Stimulated activated CD8-positive, alpha-beta memory T cell treated with anti-CD3 and anti-CD28 coated beads, Interleukin-4, amount 100 ng/mL, for 4 hours (primary cell): ENCODE results near the gene CCL2.

Experiments
- DNase-seq, 2 donors: peaks; one replicate each; pipeline ENCODE4 v3.0.0-alpha.2; 2020; ENCODE audit warnings: low read depth in 2 of 2, low spot score in 1 of 2

The CCL2 gene

DNA sequence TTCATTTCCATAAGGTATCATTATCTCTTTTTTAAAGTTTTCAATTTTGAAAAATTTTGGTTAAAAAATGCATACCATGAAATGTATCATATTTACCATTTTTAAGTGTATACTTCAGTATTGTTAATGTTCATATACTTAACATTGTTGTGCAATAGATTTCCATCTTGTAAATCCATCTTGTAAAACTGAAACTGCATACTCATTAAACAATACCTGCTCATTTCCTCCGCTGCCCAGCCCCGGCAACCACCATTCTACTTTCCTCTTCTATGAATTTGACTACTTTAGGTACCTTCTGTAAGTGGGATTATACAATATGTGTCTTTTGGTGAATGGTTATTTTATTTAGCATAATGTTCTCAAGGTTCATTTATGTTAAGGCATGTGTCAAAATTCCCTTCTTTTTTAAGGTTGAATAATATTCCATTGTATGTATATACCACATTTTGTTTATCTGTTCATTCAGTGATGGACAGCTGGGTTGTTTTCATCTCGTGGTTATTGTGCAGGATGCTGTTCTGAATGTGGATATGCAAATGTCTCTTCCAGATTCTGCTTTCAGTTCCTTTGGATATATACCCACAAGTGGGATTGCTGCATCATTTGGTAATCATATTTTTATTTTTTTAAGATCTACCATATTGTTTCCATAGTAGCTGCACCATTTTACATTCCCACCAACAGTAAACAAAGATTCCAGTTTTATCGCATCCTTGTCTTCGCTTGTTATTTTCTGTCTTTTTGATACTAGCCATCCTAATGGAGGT is 6.7 kb downstream of the CCL2 start:
- DNase-seq: no peak

DNA sequence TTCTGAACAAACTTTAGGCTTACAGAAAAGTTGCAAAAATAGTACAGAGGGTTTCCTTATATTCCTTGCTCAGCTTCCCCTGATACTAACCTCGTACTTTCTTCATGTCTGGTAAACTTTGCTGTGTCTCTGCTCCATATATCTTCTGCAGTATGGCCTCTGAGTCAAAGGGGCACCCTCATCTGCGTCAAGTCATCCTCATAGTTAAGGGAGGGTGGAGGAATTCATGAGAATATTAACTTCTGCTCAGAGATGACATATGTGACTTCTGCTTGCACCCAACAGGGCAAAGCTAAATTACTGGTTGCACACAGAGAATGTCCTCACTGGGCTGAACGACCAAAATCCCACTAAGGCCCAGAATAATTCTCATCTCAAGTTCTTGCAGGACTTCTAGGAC is 10.6 kb downstream of the CCL2 start:
- DNase-seq: no peak

GRCh38 chr17:34269969-34270368 is 14.9 kb downstream of the CCL2 start, which contains the start of gene CCL7:
CCL7 (plus strand) TSS chr17:34270221; CDS start chr17:34270291, 70 bp downstream.
- no peak for DNase-seq

GRCh38 chr17:34275881-34276280 is 20.8 kb downstream of the CCL2 start:
- no peak for DNase-seq

DNA sequence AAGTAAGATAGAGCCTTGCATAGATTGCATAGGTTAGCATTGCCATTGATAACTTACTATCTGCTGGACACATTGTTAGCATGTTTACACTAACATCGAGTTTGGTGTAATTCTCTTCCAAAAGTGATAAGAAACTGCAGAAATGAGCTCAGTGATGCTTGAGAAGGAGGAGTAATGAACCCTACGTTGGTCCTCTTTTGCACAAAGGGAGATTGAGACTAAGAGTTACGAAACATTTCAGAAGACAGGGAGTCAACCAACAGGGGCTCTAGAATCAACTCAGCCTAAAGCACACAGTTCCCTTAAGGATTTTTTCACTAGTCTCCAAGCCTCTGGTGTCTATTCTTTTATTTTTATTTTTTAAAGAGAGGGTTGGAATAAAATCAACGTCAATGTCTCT is 21.7 kb downstream of the CCL2 start:
- no peak for DNase-seq

DNA sequence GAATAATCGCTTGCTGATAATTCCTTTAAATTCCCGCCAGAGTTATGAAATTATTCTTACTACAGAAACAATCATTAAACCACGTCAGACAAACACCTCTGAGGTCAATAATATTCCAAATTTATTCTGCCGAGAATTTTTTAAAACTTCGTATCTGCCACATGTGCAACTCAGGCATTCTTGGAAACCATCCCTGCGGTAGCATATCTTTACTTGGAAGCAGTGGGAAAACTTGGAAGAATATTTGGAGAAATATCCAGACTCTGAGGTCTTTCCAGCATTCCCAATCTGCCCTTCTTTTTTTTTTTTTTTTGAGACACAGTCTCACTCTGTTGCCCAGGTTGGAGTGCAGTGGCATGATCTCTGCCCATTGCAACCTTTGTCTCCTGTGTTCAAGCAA is 28.5 kb downstream of the CCL2 start:
- no peak for DNase-seq

DNA sequence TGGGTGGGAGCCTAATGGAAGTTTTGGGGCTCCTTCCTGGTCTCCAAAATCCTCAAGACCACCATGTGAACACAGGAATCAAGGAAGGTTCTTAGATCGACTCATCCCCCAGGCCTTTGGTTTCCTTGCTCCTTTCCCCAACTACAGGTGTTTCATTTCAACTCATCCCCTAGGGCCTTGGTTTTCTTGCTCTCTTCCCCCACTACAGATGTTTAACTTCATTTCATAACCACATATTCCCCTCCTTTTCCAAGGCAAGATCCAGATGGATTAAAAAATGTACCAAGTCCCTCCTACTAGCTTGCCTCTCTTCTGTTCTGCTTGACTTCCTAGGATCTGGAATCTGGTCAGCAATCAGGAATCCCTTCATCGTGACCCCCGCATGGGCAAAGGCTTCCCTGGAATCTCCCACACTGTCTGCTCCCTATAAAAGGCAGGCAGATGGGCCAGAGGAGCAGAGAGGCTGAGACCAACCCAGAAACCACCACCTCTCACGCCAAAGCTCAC is 30.3 kb downstream of the CCL2 start, which contains the start of gene CCL11:
Gene CCL11 (plus strand): TSS at position 457 of the 507 bp plus-strand sequence. CDS start 67 bp downstream, outside the sequence.
- no peak for DNase-seq

GRCh38 chr17:34287875-34288274 is 32.8 kb downstream of the CCL2 start:
- no peak for DNase-seq

DNA sequence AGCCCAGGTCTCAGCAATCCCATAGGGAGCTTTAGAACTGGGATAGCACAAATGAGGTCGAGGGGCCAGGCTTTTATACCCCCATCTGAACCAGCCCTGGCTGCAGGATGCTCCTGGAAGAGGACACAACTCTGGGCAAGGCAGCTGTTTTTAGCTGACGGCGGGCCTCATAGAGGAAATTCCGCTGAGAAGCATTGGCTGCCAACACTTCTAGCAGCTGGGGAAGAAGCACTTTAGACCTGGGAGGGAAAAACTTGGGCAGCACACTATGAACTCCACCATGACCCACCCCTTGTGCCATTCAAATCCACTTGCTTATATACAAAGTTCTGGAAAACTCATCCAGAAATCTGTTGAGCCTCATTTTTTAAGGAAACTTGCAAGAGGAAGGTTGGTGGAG is 35.5 kb downstream of the CCL2 start:
- no peak for DNase-seq

- no peak for DNase-seq
These were observed 36.8 kb downstream of the CCL2 start for GRCh38 chr17:34291721-34292348.

GRCh38 chr17:34299027-34299426 is 43.9 kb downstream of the CCL2 start:
- no peak for DNase-seq

DNA sequence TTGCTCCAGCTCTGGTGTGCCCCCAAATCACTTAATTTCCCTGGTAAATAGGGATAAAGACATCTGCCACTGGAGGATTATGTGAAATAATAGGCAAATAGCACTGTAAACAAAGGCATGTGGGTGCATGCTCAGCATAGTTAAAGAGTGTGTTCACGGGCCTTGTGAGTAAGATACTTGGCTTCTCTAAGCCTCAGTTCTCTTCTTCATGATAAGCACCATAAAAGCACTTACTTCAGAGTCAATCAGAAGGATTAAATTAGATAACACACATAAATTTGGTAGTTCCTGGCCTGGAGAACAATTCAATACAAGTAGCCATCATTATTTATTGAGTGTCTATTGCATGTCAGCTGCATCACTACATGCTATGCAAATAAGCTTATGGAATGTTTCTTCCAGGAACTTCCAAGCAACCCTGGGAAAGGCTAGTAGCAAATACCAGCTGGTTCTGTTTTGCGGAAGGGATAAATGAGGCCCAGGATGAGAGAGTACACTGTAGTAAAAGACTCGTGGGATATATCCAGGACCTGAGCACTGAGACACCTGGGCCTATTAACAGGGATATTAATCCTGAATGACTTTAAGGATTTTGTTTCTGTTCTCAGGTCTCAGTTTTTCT is 45.0 kb downstream of the CCL2 start:
- DNase-seq: no peak

DNA sequence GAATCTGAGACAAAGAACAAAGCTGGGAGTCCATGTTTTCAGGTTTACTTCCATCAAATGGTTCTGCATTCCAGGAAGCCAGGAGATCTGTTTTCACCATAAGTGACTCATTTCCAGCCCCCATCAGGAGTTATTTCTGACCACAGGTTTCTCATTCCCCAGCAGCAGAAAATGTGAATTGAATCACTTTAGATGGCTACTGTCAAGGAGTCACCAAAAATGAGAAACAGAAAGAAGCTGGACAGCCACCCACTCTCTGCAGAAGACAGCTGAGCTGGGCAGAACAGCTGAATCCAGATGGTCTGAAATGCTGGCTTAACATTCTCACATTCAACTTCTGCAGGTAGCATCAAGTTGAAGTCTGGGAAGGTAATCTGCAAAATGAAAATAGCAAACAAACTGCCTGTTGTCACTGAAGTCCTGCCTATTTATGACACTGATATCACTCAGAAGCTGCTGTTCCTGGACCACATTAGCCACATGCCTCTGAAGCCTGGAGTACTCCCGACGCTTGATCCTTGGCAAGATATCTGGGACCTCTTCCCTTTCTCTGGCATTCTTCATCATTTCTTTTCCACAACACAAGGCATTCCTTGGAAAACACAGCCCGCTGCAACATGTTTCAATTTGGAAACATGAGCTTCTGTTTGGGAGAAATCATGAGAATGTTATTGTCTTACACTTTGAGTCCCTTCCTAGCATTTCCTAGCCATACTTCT is 45.7 kb downstream of the CCL2 start:
- no peak for DNase-seq

DNA sequence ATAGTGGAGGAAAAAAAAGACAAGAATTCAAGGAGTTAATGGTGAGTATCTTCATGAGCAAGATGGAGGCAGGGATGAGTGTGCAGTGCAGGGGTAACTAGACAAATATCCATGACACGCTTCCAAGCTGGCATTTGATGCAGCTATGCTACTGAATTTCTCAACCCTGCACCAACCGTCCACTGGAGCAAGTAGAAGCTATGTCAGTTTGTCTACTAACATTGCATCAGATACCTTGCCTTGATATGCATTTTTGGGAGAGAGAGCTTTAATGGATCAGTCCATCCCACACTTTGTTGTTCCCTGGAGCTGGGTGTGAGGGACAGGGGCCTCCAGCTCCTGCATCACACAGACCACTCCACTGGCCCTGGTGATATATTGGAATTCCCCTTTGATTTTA is 46.9 kb downstream of the CCL2 start:
- DNase-seq: no peak

- DNase-seq: no peak
These were observed 47.6 kb downstream of the CCL2 start for GRCh38 chr17:34302636-34303035.

DNA sequence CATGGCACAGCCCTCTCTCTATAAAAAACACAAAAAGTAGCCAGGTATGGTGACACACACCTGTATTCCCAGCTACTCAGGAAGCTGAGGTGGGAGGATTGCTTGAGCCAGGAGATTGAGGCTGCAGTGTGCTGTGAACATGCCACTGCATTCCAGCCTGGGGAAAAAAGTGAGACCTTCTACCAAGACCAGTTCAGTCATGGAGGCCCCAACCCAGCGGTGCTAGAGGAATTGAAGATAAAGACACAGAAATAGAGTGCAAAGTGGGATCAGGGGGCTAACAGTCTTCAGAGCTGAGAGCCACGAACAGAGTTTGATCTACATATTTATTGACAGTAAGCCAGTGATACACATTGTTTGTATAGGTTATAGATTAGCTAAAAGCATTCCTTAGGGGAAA is 48.5 kb downstream of the CCL2 start:
- no peak for DNase-seq

GRCh38 chr17:34305061-34305460 is 50.0 kb downstream of the CCL2 start:
- no peak for DNase-seq

DNA sequence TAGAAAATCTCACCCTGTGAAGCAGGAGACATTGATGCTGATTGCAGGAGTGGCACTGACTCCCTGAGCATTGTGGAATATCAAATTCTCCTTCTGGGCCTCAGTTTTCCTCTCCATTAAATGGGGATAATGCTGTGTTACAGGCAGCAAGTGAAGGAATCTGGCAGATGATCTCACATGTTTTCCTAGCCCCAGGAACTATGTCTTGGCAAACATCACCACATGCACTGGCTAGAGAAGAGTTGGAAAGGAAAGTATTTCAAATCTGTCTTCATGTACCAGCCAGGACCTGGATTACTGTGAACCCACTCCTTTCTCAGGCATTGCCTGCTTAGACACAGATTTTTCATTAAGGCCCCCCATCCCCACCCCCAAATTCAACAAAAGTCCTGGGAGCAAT is 50.5 kb downstream of the CCL2 start:
- no peak for DNase-seq

GRCh38 chr17:34306466-34306865 is 51.4 kb downstream of the CCL2 start:
- DNase-seq: no peak
